DOHH2 (cell line): Measurements from ENCODE around the gene IRX6.

ENCODE experiments used
- H3F3A ChIP-seq: fragments of 200-600 bp; sonication (generic), shearing (Covaris generic); 2 replicates; pipeline ENCODE4 v1.6.0; 2016; ENCODE audit warnings: antibody characterized with exemption, mild to moderate bottlenecking; ENCODE audit not compliant: control insufficient read depth, insufficient read depth
- H3K27ac ChIP-seq: fragments of 200-600 bp; sonication (generic); 2 replicates; pipeline ENCODE4 v1.5.1; 2014; ENCODE audit warnings: low read depth, mild to moderate bottlenecking, low read length, moderate library complexity
- H3K27me3 ChIP-seq: fragments of 200-600 bp; sonication (generic); 2 replicates; pipeline ENCODE4 v1.6.1; 2014; ENCODE audit warnings: mild to moderate bottlenecking, low read length, mixed read lengths; ENCODE audit not compliant: control insufficient read depth
- H3K36me3 ChIP-seq: fragments of 200-600 bp; sonication (generic); 2 replicates; pipeline ENCODE4 v1.6.1; 2014; ENCODE audit warnings: mild to moderate bottlenecking, low read length, moderate library complexity, mixed read lengths; ENCODE audit not compliant: control insufficient read depth
- H3K4me1 ChIP-seq: fragments of 200-600 bp; sonication (generic); 2 replicates; pipeline ENCODE4 v1.6.1; 2014; ENCODE audit warnings: mild to moderate bottlenecking, low read length, mixed read lengths; ENCODE audit not compliant: control insufficient read depth
- H3K4me2 ChIP-seq: fragments of 200-600 bp; sonication (generic); 2 replicates; pipeline ENCODE4 v1.6.0; 2014; ENCODE audit warnings: mild to moderate bottlenecking, low read length, moderate library complexity
- H3K4me3 ChIP-seq: fragments of 200-600 bp; sonication (generic); 2 replicates; pipeline ENCODE4 v1.5.1; 2014; ENCODE audit warnings: mild to moderate bottlenecking, low read length, mixed read lengths
- H3K79me2 ChIP-seq: fragments of 200-600 bp; sonication (generic); 2 replicates; pipeline ENCODE4 v1.6.1; 2014; ENCODE audit warnings: mild to moderate bottlenecking, low read length, mixed read lengths; ENCODE audit not compliant: control insufficient read depth
- H3K9me2 ChIP-seq: fragments of 200-600 bp; sonication (generic); replicated peaks from 2 replicates; pipeline ENCODE4 v1.6.1; 2014; ENCODE audit warnings: mild to moderate bottlenecking, low read length, mixed read lengths; ENCODE audit not compliant: control insufficient read depth
- H3K9me3 ChIP-seq: fragments of 200-600 bp; sonication (generic); 2 replicates; pipeline ENCODE4 v1.6.1; 2014; ENCODE audit warnings: antibody characterized with exemption, low read length, mixed read lengths; ENCODE audit not compliant: control insufficient read depth, insufficient read depth
- H4K20me1 ChIP-seq: fragments of 200-600 bp; sonication (generic); 2 replicates; pipeline ENCODE4 v1.6.0; 2014; ENCODE audit warnings: low read depth, mild to moderate bottlenecking, antibody characterized with exemption, low read length, moderate library complexity; ENCODE audit not compliant: control insufficient read depth, insufficient read depth
- CTCF ChIP-seq: fragments of 200-600 bp; sonication (generic); IDR thresholded peaks from one replicate; pipeline ENCODE4 v1.5.1; 2014; ENCODE audit warnings: antibody characterized with exemption, mild to moderate bottlenecking, low read depth, low read length; ENCODE audit not compliant: poor library complexity, severe bottlenecking
- EZH2phosphoT487 ChIP-seq: fragments of 200-600 bp; sonication (generic); IDR thresholded peaks from 2 replicates; pipeline ENCODE4 v1.6.1; 2017; ENCODE audit warnings: borderline replicate concordance, mild to moderate bottlenecking, antibody characterized with exemption, low read length, moderate library complexity, mixed read lengths

Gene IRX6

DNA sequence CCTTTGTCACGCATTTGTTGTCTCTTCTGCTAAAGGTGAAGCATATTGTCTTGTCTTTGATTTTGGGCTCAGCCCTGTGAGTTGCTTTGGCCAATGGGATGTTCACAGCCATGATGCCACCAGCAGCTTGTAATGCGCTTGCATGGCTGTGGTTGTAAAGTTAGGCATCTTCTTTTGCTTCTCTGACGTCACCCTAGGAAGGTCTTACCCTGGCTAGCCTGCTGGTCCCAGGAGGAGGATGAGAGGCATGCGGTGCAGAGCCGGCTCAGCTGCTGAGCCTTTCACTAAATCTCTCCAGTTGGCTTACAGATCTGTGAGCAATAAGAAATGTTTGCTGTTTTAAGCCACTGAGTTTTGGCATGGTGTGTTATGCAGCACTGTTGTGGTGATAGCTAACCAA is 40.8 kb downstream of the IRX6 start:
- Histone ChIP-seq H3K4me1 (no peaks in the 10 kb centered on the region), H3K9me2 (no peaks in the 10 kb centered on the region), H3K4me3 (no peak overlapping the region), H3K27me3 (no peaks in the 10 kb centered on the region; the same call in 1 of the 2 replicates), H3K9me3 (no peaks in the 10 kb centered on the region), H3K4me2 (no peak overlapping the region), H3K36me3 (no peaks in the 10 kb centered on the region), H3K79me2 (no peaks in the 10 kb centered on the region), H3F3A (no peaks in the 10 kb centered on the region), H3K27ac (no peak overlapping the region), H4K20me1 (no peaks in the 10 kb centered on the region)
- TF ChIP-seq EZH2phosphoT487 (no peak), CTCF (no peak)

DNA sequence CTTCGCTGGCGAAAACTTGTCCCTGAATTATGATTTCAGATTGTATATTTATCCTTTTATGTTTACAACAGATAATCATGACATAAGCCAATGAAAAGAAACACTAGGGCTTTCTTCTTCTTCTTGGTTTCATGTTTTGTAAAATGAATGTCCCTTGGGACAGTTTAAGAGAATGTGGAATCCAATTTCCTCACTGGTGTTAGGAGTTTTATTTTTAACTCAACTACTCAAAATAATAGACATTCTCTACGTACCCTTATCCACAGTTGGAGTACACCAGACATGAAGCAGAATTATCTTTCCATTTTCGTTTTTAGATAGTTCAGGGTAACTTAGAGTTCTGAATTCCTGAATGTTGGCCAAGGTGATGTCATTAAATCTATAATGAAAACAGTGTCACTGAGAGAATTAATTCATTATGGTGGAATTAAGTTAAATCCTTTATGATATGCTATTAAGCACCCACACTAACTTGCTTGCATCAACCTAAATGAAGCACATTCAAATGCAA is 43.4 kb downstream of the IRX6 start:
- Histone ChIP-seq H3K79me2 (no peaks in the 10 kb centered on the region), H3K27ac (no peak overlapping the region), H3K27me3 (peaks cover 13% of the 10 kb centered on the region), H4K20me1 (no peaks in the 10 kb centered on the region), H3K4me1 (no peaks in the 10 kb centered on the region), H3K36me3 (no peaks in the 10 kb centered on the region), H3K4me3 (no peak overlapping the region), H3K4me2 (no peak overlapping the region), H3K9me2 (no peaks in the 10 kb centered on the region), H3K9me3 (no peaks in the 10 kb centered on the region), H3F3A (no peaks in the 10 kb centered on the region)
- no peak for TF ChIP-seq CTCF

GRCh38 chr16:55367866-55368603 is 44.0 kb downstream of the IRX6 start:
- TF ChIP-seq EZH2phosphoT487 (no peak), CTCF (no peak)
- Histone ChIP-seq H4K20me1 (no peaks in the 10 kb centered on the region), H3K27ac (no peak overlapping the region), H3K36me3 (no peaks in the 10 kb centered on the region), H3K9me3 (no peaks in the 10 kb centered on the region), H3K9me2 (no peaks in the 10 kb centered on the region), H3K4me2 (no peak overlapping the region), H3K27me3 (peaks cover 13% of the 10 kb centered on the region), H3F3A (no peaks in the 10 kb centered on the region), H3K79me2 (no peaks in the 10 kb centered on the region), H3K4me3 (no peak overlapping the region), H3K4me1 (no peaks in the 10 kb centered on the region)
